Hypothalamus (tissue), 51 donors: Measurements from ENCODE around the gene ATP6V1G2.
"Not testable (repeated sequence)": the region's sequence is repeated elsewhere in the genome, so short reads cannot be mapped to it uniquely, and the experiment has no call there.

Experiments used
- DNase-seq, 51 donors: peaks; one replicate each; lab custom pipeline; 2025; lab: John Stamatoyannopoulos, UW

Gene ATP6V1G2

GRCh38 chr6:31546339-31546957, at the start of gene ATP6V1G2:
Gene ATP6V1G2, minus strand, starts transcription at chr6:31546608. Its CDS starts 49 bp downstream, at chr6:31546559.
- peak in 50 of 51 donors; percentile 22 to 94 (median 84) for DNase-seq

DNA sequence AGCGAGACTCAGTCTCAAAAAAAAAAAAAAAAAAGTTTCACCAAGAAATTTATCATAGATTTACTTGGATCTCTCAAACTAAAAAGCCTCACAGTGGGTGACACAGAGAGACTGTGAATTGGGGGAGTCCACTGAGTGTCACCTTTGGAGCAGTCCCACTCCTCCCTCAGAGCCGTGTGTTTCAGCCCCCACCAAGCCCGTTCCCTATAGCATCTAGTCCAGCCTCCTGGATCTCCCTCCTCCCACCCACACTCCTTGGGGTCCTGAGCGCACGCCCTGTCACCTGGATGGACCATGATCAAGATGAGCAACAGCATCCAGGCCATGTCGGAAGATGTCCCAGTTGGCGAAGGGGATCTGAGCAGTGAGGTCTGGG, 46.0 kb upstream of the ATP6V1G2 start:
- no peak for DNase-seq

DNA sequence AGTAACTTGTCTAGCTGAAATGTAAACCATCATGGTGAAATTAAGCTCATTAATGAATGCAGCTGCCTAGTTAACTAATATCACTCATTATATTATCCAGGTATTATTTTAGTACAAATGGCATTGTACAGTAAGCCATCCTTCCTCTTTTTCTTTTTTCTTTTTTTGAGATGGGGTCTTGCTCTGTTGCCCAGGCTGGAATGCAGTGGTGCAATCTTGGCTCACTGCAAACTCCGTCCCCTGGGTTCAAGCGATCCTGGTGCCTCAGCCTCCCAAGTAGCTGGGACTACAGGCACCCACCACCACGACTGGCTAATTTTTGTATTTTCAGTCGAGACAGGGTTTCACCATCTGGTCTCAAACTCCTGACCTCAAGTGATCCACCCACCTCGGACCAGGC, 44.3 kb upstream of the ATP6V1G2 start:
- DNase-seq = not testable (repeated sequence)

GRCh38 chr6:31588871-31589650, 42.7 kb upstream of the ATP6V1G2 start:
- no peak for DNase-seq

DNA sequence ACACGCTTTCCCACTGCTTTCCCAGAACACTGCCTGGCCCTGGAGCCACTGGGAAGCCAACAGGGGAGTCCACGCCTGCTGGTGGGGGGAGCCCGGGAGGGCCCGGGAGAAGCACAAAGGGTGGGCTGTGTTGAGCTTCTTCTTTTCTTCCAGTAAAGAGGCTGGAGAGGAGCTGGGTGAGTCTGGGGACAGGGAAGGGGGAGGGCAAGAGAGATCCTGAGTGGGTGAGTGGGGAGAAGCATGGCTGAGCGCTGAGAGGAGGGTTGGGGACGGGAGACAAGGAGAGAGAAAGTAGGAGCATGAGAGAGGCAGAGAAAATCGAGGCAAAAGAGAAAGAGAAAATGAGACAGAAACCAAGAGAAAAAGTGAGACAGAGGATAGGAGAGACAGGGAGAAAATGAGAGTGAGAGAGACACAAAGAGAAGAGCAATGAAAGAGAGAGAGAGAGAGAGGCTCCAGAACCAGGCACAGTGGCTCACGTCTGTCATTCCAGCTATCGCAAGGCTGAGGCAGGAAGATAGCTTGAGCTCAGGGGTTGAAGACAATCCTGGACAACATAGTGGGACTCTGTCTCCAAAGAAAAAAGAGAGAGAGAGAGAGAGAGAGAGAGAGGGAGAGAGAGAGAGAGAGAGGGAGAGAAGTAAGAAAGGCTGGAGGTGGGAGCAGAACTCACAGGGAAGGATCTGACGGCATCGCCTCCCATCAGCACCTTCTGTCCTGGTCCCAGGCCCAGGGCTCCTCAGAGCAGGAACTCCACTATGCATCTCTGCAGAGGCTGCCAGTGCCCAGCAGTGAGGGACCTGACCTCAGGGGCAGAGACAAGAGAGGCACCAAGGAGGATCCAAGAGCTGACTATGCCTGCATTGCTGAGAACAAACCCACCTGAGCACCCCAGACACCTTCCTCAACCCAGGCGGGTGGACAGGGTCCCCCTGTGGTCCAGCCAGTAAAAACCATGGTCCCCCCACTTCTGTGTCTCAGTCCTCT, 41.7 kb upstream of the ATP6V1G2 start:
- no peak for DNase-seq

- peak in 12 of 51 donors; percentile 6 to 56 (median 18) for DNase-seq
These were observed 40.3 kb upstream of the ATP6V1G2 start for GRCh38 chr6:31586599-31587281.

DNA sequence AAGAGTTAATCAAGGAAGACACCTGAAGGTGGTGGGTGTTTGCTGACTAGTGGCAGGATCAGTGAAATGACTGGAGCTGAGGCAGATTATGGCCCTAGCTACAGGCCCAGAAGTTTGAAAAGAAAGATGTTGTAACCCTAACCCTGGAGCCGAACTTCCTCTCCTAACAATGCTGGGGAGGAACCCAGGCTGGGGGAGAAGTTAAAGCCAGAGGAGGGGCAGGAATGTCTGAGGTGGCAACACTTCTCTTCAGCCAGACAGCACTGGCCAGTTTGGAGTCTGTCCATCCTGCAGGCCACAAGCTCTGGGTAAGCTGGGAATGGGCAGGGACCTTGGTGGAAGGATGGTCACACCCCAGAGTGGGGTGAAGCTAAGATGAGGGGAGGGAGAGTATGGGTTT, 39.6 kb upstream of the ATP6V1G2 start, which contains the start of gene LST1:
TSS of gene LST1 (plus strand) at position 270 of the 400 bp plus-strand sequence. CDS start 1,023 bp downstream, outside the sequence.
- peak in 4 of 51 donors; percentile 9 to 30 (median 21) for DNase-seq

DNA sequence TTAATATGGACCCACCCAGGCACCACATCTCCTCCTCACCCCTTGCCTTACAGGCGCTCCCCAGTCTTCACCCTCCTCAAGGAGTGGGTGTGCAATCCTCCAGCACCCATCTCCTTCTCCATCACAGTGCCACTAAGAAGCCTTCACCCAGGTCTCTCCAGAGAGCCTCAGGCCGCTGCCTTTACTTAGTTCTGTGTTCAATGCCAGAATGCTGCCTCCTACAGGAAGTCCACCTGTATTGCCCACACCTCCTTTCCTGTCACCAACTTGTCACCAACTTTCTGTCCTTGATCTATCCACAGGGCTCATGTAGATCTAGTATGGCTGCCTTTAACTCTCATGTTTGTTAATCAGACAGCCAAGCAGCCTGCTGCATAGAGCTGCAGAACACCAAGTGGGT, 39.1 kb upstream of the ATP6V1G2 start:
- DNase-seq = no peak

DNA sequence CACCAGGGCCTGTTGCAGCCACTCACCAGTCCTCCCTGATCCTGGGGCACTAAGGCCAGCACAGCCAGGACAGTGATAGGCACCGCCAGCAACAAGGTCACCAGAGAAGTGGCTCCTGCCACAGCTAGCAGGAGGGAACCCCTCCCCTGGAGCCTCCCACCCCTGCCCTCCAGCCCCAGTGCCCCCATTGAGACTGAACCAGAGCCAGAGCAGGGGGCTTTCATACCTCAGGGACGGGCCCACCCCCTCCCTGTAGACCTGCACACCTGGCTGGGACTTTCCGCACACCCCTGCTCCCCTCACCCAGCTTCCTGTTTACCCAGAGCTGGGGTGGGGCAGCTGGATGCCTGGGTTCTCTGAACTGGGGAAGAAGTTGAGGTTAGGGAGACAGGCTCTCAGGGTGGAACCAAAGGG, 35.8 kb upstream of the ATP6V1G2 start, which contains the start of gene LTB:
TSS of gene LTB (minus strand) at position 195 of the 414 bp plus-strand sequence. CDS start at position 188, 7 bp downstream.
- no peak for DNase-seq

GRCh38 chr6:31581434-31582229, 35.2 kb upstream of the ATP6V1G2 start:
- peak in 9 of 51 donors; percentile 11 to 42 (median 22) for DNase-seq

- peak in 49 of 51 donors; percentile 30 to 89 (median 73) for DNase-seq
These were observed 34.5 kb upstream of the ATP6V1G2 start for GRCh38 chr6:31580807-31581433.

GRCh38 chr6:31580438-31580740, 34.0 kb upstream of the ATP6V1G2 start:
- no peak for DNase-seq

DNA sequence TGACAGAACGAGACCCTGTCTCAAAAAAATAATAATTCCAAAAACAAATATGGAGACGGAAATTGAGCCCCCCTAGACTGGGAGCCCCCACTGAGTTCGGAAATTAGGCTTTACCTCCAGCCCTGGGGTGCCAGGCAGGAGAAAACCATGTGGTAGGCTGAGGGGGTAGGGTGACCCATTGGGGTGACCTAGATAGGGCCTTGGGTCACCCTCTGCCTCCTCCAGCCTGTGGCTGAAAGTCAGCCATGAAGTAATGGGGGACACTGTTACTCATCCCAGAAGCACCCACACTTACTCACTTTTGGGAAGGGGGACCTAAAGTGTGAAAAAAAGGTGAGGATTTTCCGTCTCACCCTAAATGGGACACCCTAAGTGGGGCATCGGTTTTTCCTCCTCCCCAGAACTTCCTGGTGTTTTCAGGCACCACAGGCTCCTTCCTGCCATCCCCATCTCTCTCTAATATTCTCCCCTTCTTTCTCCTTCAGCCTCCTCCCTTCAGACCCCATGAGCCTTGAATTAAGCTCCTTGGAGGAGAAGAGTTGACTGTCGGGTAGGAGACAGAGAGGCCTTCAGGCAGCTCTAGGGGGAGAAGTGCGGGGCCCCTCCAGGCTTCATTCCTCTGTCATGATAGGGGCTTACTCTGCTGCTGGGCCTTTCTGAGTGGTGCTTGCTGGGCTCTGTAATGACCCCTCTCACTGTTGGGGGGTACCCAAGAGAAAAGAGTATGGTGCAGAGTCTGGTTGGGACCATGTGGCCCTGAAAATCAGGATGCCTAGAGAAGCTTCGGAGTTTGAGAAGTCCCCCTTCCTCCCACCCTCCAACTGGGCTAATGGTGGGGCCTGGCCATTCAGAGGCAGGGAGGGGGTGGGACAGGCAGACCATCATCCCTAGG, 33.4 kb upstream of the ATP6V1G2 start:
- DNase-seq = no peak

DNA sequence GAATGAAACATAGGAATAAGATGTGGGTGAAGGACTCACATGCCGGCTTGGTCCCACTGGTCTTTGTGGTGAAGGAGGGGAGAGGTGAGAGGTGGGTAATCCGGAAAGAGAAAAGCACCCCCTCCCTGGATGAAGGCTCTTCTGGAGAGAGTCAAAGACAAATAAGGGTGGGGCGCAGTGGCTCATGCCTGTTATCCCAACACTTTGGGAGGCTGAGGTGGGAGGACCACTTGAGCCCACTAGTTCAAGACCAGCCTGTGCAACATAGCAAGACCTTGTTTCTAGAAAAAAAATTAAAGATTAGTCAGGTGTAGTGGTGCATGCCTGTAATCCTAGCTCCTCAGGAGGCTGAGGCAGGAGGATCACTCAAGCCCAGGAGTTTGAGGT, 32.7 kb upstream of the ATP6V1G2 start:
- no peak for DNase-seq

- DNase-seq = no peak
These were observed 32.0 kb upstream of the ATP6V1G2 start for GRCh38 chr6:31578184-31579118.

DNA sequence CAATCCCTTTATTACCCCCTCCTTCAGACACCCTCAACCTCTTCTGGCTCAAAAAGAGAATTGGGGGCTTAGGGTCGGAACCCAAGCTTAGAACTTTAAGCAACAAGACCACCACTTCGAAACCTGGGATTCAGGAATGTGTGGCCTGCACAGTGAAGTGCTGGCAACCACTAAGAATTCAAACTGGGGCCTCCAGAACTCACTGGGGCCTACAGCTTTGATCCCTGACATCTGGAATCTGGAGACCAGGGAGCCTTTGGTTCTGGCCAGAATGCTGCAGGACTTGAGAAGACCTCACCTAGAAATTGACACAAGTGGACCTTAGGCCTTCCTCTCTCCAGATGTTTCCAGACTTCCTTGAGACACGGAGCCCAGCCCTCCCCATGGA, 31.2 kb upstream of the ATP6V1G2 start:
- DNase-seq = no peak
